ENCODE measurements around the gene CERK. TPM values are rescaled to one million over a fixed set of nuclear protein-coding genes. Genes with fewer than 3 reads are reported as not detected.
A peak's percentile ranks its signal among the peaks of the same experiment; 100 is the strongest.

The CERK gene
- total RNA-seq, 4 donors from 2014 or later: 37.3 to 51.1 (median 48.0) TPM

DNA sequence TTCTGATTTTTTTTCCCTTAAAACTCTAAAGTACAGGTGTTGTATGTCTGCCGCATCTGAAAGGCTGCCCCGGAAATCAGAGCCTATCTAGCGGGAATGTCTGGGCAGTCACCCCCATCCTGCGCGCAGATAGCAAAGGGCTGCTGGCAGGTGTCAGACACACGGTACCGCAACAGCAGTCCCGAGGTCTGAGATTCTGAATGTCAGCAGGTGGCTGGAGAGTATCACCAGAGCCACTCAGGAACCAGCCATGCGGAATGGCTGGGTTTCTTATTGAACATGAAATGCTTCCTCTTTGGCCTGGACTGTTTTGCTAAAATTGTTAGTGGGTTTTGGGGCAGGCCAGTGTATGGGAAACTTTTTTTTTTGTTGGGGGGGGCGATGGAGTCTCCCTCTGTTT is 53.3 kb downstream of the CERK start:
- Histone ChIP-seq H3K4me1 (peaks cover 7 to 55% (median 20%) of the 10 kb centered on the region in 4 donors), H3K27me3 (no peaks in the 10 kb centered on the region), H3K4me3 (no peak overlapping the region), H3K27ac (replicated peaks in 1 of 4) (peak overlapping the region in 3 of 4 donors; percentile 24 to 58 (median 46)), H3K9me3 (no peaks in the 10 kb centered on the region), H3K36me3 (peaks cover 16 to 63% (median 46%) of the 10 kb centered on the region in 4 donors)
- TF ChIP-seq, protein P1, sequence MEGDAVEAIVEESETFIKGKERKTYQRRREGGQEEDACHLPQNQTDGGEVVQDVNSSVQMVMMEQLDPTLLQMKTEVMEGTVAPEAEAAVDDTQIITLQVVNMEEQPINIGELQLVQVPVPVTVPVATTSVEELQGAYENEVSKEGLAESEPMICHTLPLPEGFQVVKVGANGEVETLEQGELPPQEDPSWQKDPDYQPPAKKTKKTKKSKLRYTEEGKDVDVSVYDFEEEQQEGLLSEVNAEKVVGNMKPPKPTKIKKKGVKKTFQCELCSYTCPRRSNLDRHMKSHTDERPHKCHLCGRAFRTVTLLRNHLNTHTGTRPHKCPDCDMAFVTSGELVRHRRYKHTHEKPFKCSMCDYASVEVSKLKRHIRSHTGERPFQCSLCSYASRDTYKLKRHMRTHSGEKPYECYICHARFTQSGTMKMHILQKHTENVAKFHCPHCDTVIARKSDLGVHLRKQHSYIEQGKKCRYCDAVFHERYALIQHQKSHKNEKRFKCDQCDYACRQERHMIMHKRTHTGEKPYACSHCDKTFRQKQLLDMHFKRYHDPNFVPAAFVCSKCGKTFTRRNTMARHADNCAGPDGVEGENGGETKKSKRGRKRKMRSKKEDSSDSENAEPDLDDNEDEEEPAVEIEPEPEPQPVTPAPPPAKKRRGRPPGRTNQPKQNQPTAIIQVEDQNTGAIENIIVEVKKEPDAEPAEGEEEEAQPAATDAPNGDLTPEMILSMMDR (IDR thresholded peaks at IDR 0.05): no peak
- no peak for TF ChIP-seq POLR2AphosphoS5 (IDR thresholded peaks at IDR 0.05)
- no peak for TF ChIP-seq POLR2A (IDR thresholded peaks at IDR 0.05; ENCODE audit: low read depth)
- TF ChIP-seq EP300 (IDR thresholded peaks at IDR 0.05): no peak
- 81% methylated on average over 10 of the region's 10 CpGs for WGBS
- DNase-seq (ENCODE audit: extremely low spot score): no peak
- intact Hi-C loops (cut with DNase I): no loop called here

DNA sequence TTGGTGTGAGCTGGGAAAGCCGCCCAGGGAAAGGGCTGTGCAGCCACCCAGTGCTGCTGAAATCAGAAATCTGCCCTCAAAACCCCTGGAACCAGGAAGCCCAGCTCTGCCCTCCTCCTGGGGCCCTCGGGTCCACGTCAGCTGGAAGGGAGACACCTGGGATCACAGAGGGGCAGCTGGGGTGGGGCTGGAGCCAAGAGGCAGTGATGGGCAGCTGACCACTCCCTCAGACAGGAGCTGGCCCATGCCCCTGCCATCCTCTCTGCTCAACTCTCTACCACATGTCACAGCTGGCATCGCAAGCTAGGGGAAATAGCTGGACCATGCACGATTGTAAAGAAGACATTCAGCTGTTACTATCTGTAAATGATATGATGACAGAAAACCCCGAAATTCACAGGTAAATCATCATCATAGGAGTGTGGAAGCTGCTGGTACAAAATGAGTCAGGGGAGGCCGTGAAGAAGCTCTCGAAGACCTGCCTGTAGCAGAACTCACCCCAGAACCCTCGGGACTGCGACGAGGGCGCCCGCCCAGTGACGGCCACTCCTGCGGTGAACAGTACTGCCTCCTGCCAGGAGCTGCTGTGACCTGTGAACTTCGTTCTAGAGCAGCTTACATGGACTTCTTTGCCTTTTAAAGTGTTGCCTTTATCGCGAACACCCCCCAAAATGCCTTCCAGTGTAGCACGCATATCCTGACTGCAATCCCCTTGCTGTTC is 55.9 kb downstream of the CERK start:
- H3K4me3 ChIP-seq: no peak overlapping the region
- H3K27ac ChIP-seq (replicated peaks in 1 of 4): no peak overlapping the region
- intact Hi-C loops (cut with DNase I): no loop called here
- TF ChIP-seq POLR2A (IDR thresholded peaks at IDR 0.05; ENCODE audit: low read depth) (no peak), POLR2AphosphoS5 (IDR thresholded peaks at IDR 0.05) (no peak), EP300 (IDR thresholded peaks at IDR 0.05) (no peak)
- TF ChIP-seq, protein P1 (IDR thresholded peaks at IDR 0.05): no peak
- 87% methylated on average over 16 of the region's 19 CpGs for WGBS
- H3K27me3 ChIP-seq: no peaks in the 10 kb centered on the region
- H3K4me1 ChIP-seq: peaks cover 18 to 43% (median 25%) of the 10 kb centered on the region in 4 donors
- H3K9me3 ChIP-seq: no peaks in the 10 kb centered on the region
- peaks cover 3 to 53% (median 37%) of the 10 kb centered on the region in 4 donors for H3K36me3 ChIP-seq
- DNase-seq (ENCODE audit: extremely low spot score): no peak

DNA sequence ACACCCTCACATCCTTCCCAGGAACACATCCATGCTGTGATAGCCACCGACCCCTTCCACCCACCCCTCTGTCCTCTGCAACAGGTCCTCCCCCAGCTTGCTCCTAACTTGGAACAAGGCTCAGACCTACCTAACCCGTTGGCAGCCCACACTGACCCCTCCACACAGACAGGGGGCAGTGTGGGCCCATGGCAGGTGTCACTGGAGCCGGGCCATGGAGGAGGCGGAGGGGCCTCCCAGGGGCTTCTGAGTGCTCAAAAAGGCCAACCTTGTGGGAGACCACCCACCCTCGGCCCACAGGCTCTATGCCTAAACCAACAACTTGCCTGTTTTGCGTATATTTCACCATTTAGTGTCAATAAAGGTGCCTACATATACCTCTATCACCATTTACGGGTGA is 57.0 kb downstream of the CERK start:
- H3K36me3 ChIP-seq: peaks cover 0 to 52% (median 39%) of the 10 kb centered on the region in 4 donors
- H3K4me3 ChIP-seq: no peak overlapping the region
- no peaks in the 10 kb centered on the region for H3K9me3 ChIP-seq
- no peak for DNase-seq (ENCODE audit: extremely low spot score)
- no peak overlapping the region for H3K27ac ChIP-seq (replicated peaks in 1 of 4)
- no peaks in the 10 kb centered on the region for H3K27me3 ChIP-seq
- WGBS: 88% methylated on average over 7 of the region's 7 CpGs
- H3K4me1 ChIP-seq: peaks cover 14 to 31% (median 16%) of the 10 kb centered on the region in 4 donors
- TF ChIP-seq, protein P1 (IDR thresholded peaks at IDR 0.05): peak in 1 of 3 experiments; percentile 23
- TF ChIP-seq EP300 (IDR thresholded peaks at IDR 0.05): no peak
- intact Hi-C loops (cut with DNase I): no loop called here

DNA sequence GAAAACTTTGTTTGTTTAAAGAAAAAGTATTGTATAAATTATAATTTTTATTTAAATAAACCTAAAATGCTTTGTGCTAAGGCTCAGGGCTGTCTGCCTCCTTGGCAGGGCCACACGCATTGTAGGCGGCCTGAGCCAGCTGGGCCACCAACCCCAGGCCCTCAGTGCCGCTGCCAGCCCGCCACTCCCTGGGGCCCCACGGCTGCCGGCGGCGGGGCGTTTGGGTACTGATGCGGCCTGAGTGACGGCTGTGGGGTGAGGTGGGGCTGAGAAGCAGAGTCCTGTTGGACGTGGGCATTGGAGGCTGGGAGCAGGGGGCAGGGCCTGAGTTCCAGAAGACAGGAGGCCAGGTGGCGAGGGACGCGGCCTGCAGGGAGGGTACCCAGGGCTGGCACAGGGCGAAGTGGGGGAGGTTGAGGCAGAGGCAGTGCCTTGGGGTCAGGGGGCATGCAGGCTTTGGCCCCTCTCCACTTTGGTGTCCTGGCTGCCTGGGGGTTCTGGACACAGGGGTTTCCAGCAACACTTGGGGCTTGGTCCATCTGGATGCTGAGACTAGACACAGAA is 58.3 kb downstream of the CERK start:
- intact Hi-C loops (cut with DNase I): no loop called here
- WGBS: 60% methylated on average over 5 of the region's 16 CpGs
- DNase-seq (ENCODE audit: extremely low spot score): no peak
- TF ChIP-seq POLR2A (IDR thresholded peaks at IDR 0.05; ENCODE audit: low read depth): no peak
- TF ChIP-seq EP300 (IDR thresholded peaks at IDR 0.05): no peak
- TF ChIP-seq, protein P1 (IDR thresholded peaks at IDR 0.05): no peak
- no peak for TF ChIP-seq POLR2AphosphoS5 (IDR thresholded peaks at IDR 0.05)
- Histone ChIP-seq H3K9me3 (no peaks in the 10 kb centered on the region), H3K27me3 (no peaks in the 10 kb centered on the region), H3K27ac (replicated peaks in 1 of 4) (peak overlapping the region; percentile 36 to 60 (median 47)), H3K4me3 (no peak overlapping the region), H3K4me1 (peaks cover 12 to 19% (median 14%) of the 10 kb centered on the region in 4 donors), H3K36me3 (peaks cover 0 to 57% (median 41%) of the 10 kb centered on the region in 4 donors)

Measured in esophagus muscularis mucosa (tissue), 4 donors.